Measurements from ENCODE around the gene CNTLN.

Gene CNTLN

GRCh38 chr9:17135295-17136160 is 688 bp downstream of the CNTLN start:
- Histone ChIP-seq H3K4me1 (ENCODE audit: control insufficient read depth, insufficient read depth, low read length, unreplicated experiment) (peaks cover 20% of the 10 kb centered on the region), H3K36me3 (ENCODE audit: insufficient read depth, low read length) (peaks cover 4% of the 10 kb centered on the region; the same call in 1 of the 2 replicates), H3K27me3 (ENCODE audit: insufficient read depth, low read length) (no peaks in the 10 kb centered on the region), H2AFZ (ENCODE audit: low read length, unreplicated experiment) (peak overlapping the region; percentile 93), H3K27ac (ENCODE audit: low read depth, low read length) (peak overlapping the region; percentile 55; the same call in 1 of the 2 replicates), H3K79me2 (ENCODE audit: control insufficient read depth, insufficient read depth, low read length, unreplicated experiment) (peaks cover 46% of the 10 kb centered on the region), H3K4me3 (ENCODE audit: low read depth, low read length) (peak overlapping the region; percentile 94)

GRCh38 chr9:17137566-17137965 is 2.7 kb downstream of the CNTLN start:
- Histone ChIP-seq H3K4me3 (ENCODE audit: low read depth, low read length) (peak overlapping the region; percentile 33; the same call in 1 of the 2 replicates), H3K79me2 (ENCODE audit: control insufficient read depth, insufficient read depth, low read length, unreplicated experiment) (peaks cover 57% of the 10 kb centered on the region), H3K36me3 (ENCODE audit: insufficient read depth, low read length) (peaks cover 5% of the 10 kb centered on the region), H2AFZ (ENCODE audit: low read length, unreplicated experiment) (no peak overlapping the region), H3K27ac (ENCODE audit: low read depth, low read length) (no peak overlapping the region), H3K27me3 (ENCODE audit: insufficient read depth, low read length) (no peaks in the 10 kb centered on the region), H3K4me1 (ENCODE audit: control insufficient read depth, insufficient read depth, low read length, unreplicated experiment) (peaks cover 20% of the 10 kb centered on the region)

GRCh38 chr9:17138503-17138902 is 3.7 kb downstream of the CNTLN start:
- peaks cover 10% of the 10 kb centered on the region for H3K36me3 ChIP-seq (ENCODE audit: insufficient read depth, low read length)
- no peak overlapping the region for H2AFZ ChIP-seq (ENCODE audit: low read length, unreplicated experiment)
- H3K79me2 ChIP-seq (ENCODE audit: control insufficient read depth, insufficient read depth, low read length, unreplicated experiment), result peaks cover 59% of the 10 kb centered on the region
- H3K4me3 ChIP-seq (ENCODE audit: low read depth, low read length), result no peak overlapping the region
- H3K4me1 ChIP-seq (ENCODE audit: control insufficient read depth, insufficient read depth, low read length, unreplicated experiment), result peaks cover 20% of the 10 kb centered on the region
- H3K27ac ChIP-seq (ENCODE audit: low read depth, low read length), result no peak overlapping the region
- no peaks in the 10 kb centered on the region for H3K27me3 ChIP-seq (ENCODE audit: insufficient read depth, low read length)

- H2AFZ ChIP-seq (ENCODE audit: low read length, unreplicated experiment), result no peak overlapping the region
- H3K4me3 ChIP-seq (ENCODE audit: low read depth, low read length), result no peak overlapping the region
- H3K79me2 ChIP-seq (ENCODE audit: control insufficient read depth, insufficient read depth, low read length, unreplicated experiment), result peaks cover 66% of the 10 kb centered on the region
- H3K27me3 ChIP-seq (ENCODE audit: insufficient read depth, low read length), result no peaks in the 10 kb centered on the region
- peaks cover 13% of the 10 kb centered on the region for H3K4me1 ChIP-seq (ENCODE audit: control insufficient read depth, insufficient read depth, low read length, unreplicated experiment)
- peaks cover 23% of the 10 kb centered on the region for H3K36me3 ChIP-seq (ENCODE audit: insufficient read depth, low read length)
- H3K27ac ChIP-seq (ENCODE audit: low read depth, low read length), result no peak overlapping the region
Measured at GRCh38 chr9:17140418-17140817, 5.6 kb downstream of the CNTLN start.

GRCh38 chr9:17148324-17148723 is 13.5 kb downstream of the CNTLN start:
- Histone ChIP-seq H3K79me2 (ENCODE audit: control insufficient read depth, insufficient read depth, low read length, unreplicated experiment) (peaks cover 31% of the 10 kb centered on the region), H3K4me1 (ENCODE audit: control insufficient read depth, insufficient read depth, low read length, unreplicated experiment) (no peaks in the 10 kb centered on the region), H3K4me3 (ENCODE audit: low read depth, low read length) (no peak overlapping the region), H2AFZ (ENCODE audit: low read length, unreplicated experiment) (no peak overlapping the region), H3K36me3 (ENCODE audit: insufficient read depth, low read length) (peaks cover 35% of the 10 kb centered on the region), H3K27me3 (ENCODE audit: insufficient read depth, low read length) (no peaks in the 10 kb centered on the region), H3K27ac (ENCODE audit: low read depth, low read length) (no peak overlapping the region)

- H3K36me3 ChIP-seq (ENCODE audit: insufficient read depth, low read length), result peaks cover 12% of the 10 kb centered on the region
Measured at GRCh38 chr9:17159469-17159868, 24.6 kb downstream of the CNTLN start.

GRCh38 chr9:17160327-17160726 is 25.5 kb downstream of the CNTLN start:
- H3K27me3 ChIP-seq (ENCODE audit: insufficient read depth, low read length), result no peaks in the 10 kb centered on the region
- H3K4me1 ChIP-seq (ENCODE audit: control insufficient read depth, insufficient read depth, low read length, unreplicated experiment), result no peaks in the 10 kb centered on the region
- no peak overlapping the region for H2AFZ ChIP-seq (ENCODE audit: low read length, unreplicated experiment)
- peaks cover 6% of the 10 kb centered on the region for H3K36me3 ChIP-seq (ENCODE audit: insufficient read depth, low read length)
- peaks cover 21% of the 10 kb centered on the region for H3K79me2 ChIP-seq (ENCODE audit: control insufficient read depth, insufficient read depth, low read length, unreplicated experiment)
- H3K27ac ChIP-seq (ENCODE audit: low read depth, low read length), result no peak overlapping the region
- no peak overlapping the region for H3K4me3 ChIP-seq (ENCODE audit: low read depth, low read length)

More at GRCh38 chr9:17159469-17159868, 24.6 kb downstream of the CNTLN start:
- Histone ChIP-seq H3K79me2 (ENCODE audit: control insufficient read depth, insufficient read depth, low read length, unreplicated experiment) (peaks cover 21% of the 10 kb centered on the region), H2AFZ (ENCODE audit: low read length, unreplicated experiment) (no peak overlapping the region), H3K4me3 (ENCODE audit: low read depth, low read length) (no peak overlapping the region), H3K27me3 (ENCODE audit: insufficient read depth, low read length) (no peaks in the 10 kb centered on the region), H3K27ac (ENCODE audit: low read depth, low read length) (no peak overlapping the region), H3K4me1 (ENCODE audit: control insufficient read depth, insufficient read depth, low read length, unreplicated experiment) (no peaks in the 10 kb centered on the region)

- Histone ChIP-seq H3K36me3 (ENCODE audit: insufficient read depth, low read length) (peaks cover 5% of the 10 kb centered on the region), H3K27me3 (ENCODE audit: insufficient read depth, low read length) (no peaks in the 10 kb centered on the region), H3K27ac (ENCODE audit: low read depth, low read length) (no peak overlapping the region), H3K4me3 (ENCODE audit: low read depth, low read length) (no peak overlapping the region), H3K4me1 (ENCODE audit: control insufficient read depth, insufficient read depth, low read length, unreplicated experiment) (no peaks in the 10 kb centered on the region), H3K79me2 (ENCODE audit: control insufficient read depth, insufficient read depth, low read length, unreplicated experiment) (peaks cover 14% of the 10 kb centered on the region), H2AFZ (ENCODE audit: low read length, unreplicated experiment) (no peak overlapping the region)
Measured at GRCh38 chr9:17165764-17166163, 30.9 kb downstream of the CNTLN start.

GRCh38 chr9:17166346-17166745 is 31.5 kb downstream of the CNTLN start:
- Histone ChIP-seq H2AFZ (ENCODE audit: low read length, unreplicated experiment) (no peak overlapping the region), H3K36me3 (ENCODE audit: insufficient read depth, low read length) (peaks cover 5% of the 10 kb centered on the region), H3K27ac (ENCODE audit: low read depth, low read length) (no peak overlapping the region), H3K4me1 (ENCODE audit: control insufficient read depth, insufficient read depth, low read length, unreplicated experiment) (no peaks in the 10 kb centered on the region), H3K79me2 (ENCODE audit: control insufficient read depth, insufficient read depth, low read length, unreplicated experiment) (peaks cover 19% of the 10 kb centered on the region), H3K27me3 (ENCODE audit: insufficient read depth, low read length) (no peaks in the 10 kb centered on the region), H3K4me3 (ENCODE audit: low read depth, low read length) (no peak overlapping the region)

GRCh38 chr9:17171309-17172094 is 36.7 kb downstream of the CNTLN start:
- Histone ChIP-seq H3K4me1 (ENCODE audit: control insufficient read depth, insufficient read depth, low read length, unreplicated experiment) (no peaks in the 10 kb centered on the region), H3K27me3 (ENCODE audit: insufficient read depth, low read length) (no peaks in the 10 kb centered on the region), H3K27ac (ENCODE audit: low read depth, low read length) (no peak overlapping the region), H3K79me2 (ENCODE audit: control insufficient read depth, insufficient read depth, low read length, unreplicated experiment) (peaks cover 26% of the 10 kb centered on the region), H3K4me3 (ENCODE audit: low read depth, low read length) (no peak overlapping the region), H2AFZ (ENCODE audit: low read length, unreplicated experiment) (no peak overlapping the region), H3K36me3 (ENCODE audit: insufficient read depth, low read length) (peaks cover 5% of the 10 kb centered on the region)

Data from ACC112 (cell line).